NCI-H748 (cell line): Measurements from ENCODE around the gene HERC4.
"Not testable (repeated sequence)": the region's sequence is repeated elsewhere in the genome, so short reads cannot be mapped to it uniquely, and the experiment has no call there.

ENCODE experiments used
- DNase-seq: peaks from one replicate; lab custom pipeline; 2025; ENCODE audit not compliant: unreplicated experiment; lab: John Stamatoyannopoulos, UW

HERC4 gene

GRCh38 chr10:67966035-67966434, 109.0 kb downstream of the HERC4 start:
- DNase-seq: not testable (repeated sequence)

GRCh38 chr10:67965456-67965855, 109.6 kb downstream of the HERC4 start:
- no peak for DNase-seq

- no peak for DNase-seq
Measured at GRCh38 chr10:67959839-67960476, 115.1 kb downstream of the HERC4 start.

- no peak for DNase-seq
Measured at GRCh38 chr10:67955614-67956013, 119.5 kb downstream of the HERC4 start.

- no peak for DNase-seq
Measured at GRCh38 chr10:67943917-67944316, 131.2 kb downstream of the HERC4 start.

GRCh38 chr10:67936416-67936815, 138.7 kb downstream of the HERC4 start:
- no peak for DNase-seq

- no peak for DNase-seq
Measured at GRCh38 chr10:67935223-67935622, 139.9 kb downstream of the HERC4 start.

GRCh38 chr10:67934336-67934735, 140.7 kb downstream of the HERC4 start:
- DNase-seq: no peak

- DNase-seq: no peak
Measured at GRCh38 chr10:67933199-67933598, 141.9 kb downstream of the HERC4 start.

GRCh38 chr10:67926951-67927350, 148.1 kb downstream of the HERC4 start:
- DNase-seq: no peak

- no peak for DNase-seq
Measured at GRCh38 chr10:67925449-67926005, 149.6 kb downstream of the HERC4 start.

GRCh38 chr10:67924136-67924535, 150.9 kb downstream of the HERC4 start:
- DNase-seq: peak; percentile 0

- no peak for DNase-seq
Measured at GRCh38 chr10:67923551-67923950, 151.5 kb downstream of the HERC4 start.

GRCh38 chr10:67921065-67921464, 154.0 kb downstream of the HERC4 start:
- DNase-seq: no peak

GRCh38 chr10:67917679-67918078, 157.4 kb downstream of the HERC4 start:
- no peak for DNase-seq

- DNase-seq: no peak
Measured at GRCh38 chr10:67917169-67917568, 157.9 kb downstream of the HERC4 start.

- no peak for DNase-seq
Measured at GRCh38 chr10:67914777-67915340, 160.2 kb downstream of the HERC4 start.

GRCh38 chr10:67912331-67912946, 162.6 kb downstream of the HERC4 start:
- no peak for DNase-seq

- no peak for DNase-seq
Measured at GRCh38 chr10:67903581-67903980, 171.5 kb downstream of the HERC4 start.

- no peak for DNase-seq
Measured at GRCh38 chr10:67893637-67894036, 181.4 kb downstream of the HERC4 start.

GRCh38 chr10:67884842-67885670, 190.0 kb downstream of the HERC4 start:
- peak; percentile 83 for DNase-seq
